Endothelial cell of umbilical vein (primary cell): Measurements from ENCODE around the gene SHISA6.

Experiments
- CTCF ChIP-seq, 2 donors: IDR thresholded peaks; 1 replicate in 1 of 2; 2 replicates in 1 of 2; pipeline ENCODE4 v1.5.1; 2011; ENCODE audit warnings: low read length in 2 of 2, mild to moderate bottlenecking in 2 of 2, moderate library complexity in 2 of 2, control low read depth in 1 of 2, inconsistent platforms in 1 of 2, low read depth in 1 of 2; ENCODE audit not compliant: insufficient read depth in 1 of 2; ENCODE audit errors: extremely low read depth in 1 of 2
- EZH2 ChIP-seq: IDR thresholded peaks from 2 replicates; pipeline ENCODE4 v1.6.1; 2012; ENCODE audit warnings: borderline replicate concordance, low read depth, mild to moderate bottlenecking, moderate library complexity, low read length, inconsistent platforms; ENCODE audit not compliant: severe bottlenecking
- JUN ChIP-seq: IDR thresholded peaks from 2 replicates; pipeline ENCODE4 v1.6.1; 2011; ENCODE audit warnings: borderline replicate concordance, low read depth; ENCODE audit not compliant: insufficient read length, insufficient read depth
- MYC ChIP-seq: IDR thresholded peaks from one replicate; pipeline ENCODE4 v1.6.1; 2011; ENCODE audit warnings: mild to moderate bottlenecking, low read depth, low read length
- POLR2A ChIP-seq: IDR thresholded peaks from 2 replicates; pipeline ENCODE4 v1.6.1; 2012; ENCODE audit warnings: low read depth, mild to moderate bottlenecking, control low read depth, low read length
- POLR2AphosphoS5 ChIP-seq: IDR thresholded peaks from 2 replicates; pipeline ENCODE4 v1.6.1; 2012; ENCODE audit warnings: low read depth, mild to moderate bottlenecking, control low read depth, low read length, moderate library complexity; ENCODE audit not compliant: insufficient read depth

GRCh38 chr17:11244776-11245175 lies 3.8 kb downstream of the SHISA6 start:
- TF ChIP-seq POLR2AphosphoS5 = no peak
- TF ChIP-seq EZH2 = no peak
- no peak for TF ChIP-seq CTCF (IDR thresholded peaks at IDR 0.05; ENCODE audit: extremely low read depth in 1 of 2, insufficient read depth in 1 of 2, low read depth in 1 of 2, low read length in 2 of 2)
- no peak for TF ChIP-seq JUN
- no peak for TF ChIP-seq POLR2A
- TF ChIP-seq MYC = no peak
